ENCODE measurements around the gene HOXB13. TPM values are rescaled to one million over a fixed set of nuclear protein-coding genes. Genes with fewer than 3 reads are reported as not detected.

The HOXB13 gene
- total RNA-seq, 1 experiment from 2014 or later: not detected

- Histone ChIP-seq H3K56ac (ENCODE audit: insufficient read length, low read depth, low read length) (no peak overlapping the region), H3K27ac (ENCODE audit: insufficient read length, low read depth, low read length) (no peak overlapping the region), H3T11ph (ENCODE audit: low read length) (no peak overlapping the region), H3K4me1 (ENCODE audit: insufficient read depth, low read length) (no peaks in the 10 kb centered on the region), H3K23ac (ENCODE audit: insufficient read length, low read depth, low read length) (no peak overlapping the region), H3K79me2 (ENCODE audit: insufficient read depth, low read length) (no peaks in the 10 kb centered on the region), H2BK12ac (ENCODE audit: insufficient read length, low read depth, low read length) (no peak overlapping the region), H4K91ac (ENCODE audit: insufficient read length, low read depth, low read length) (no peak overlapping the region), H3K4me2 (ENCODE audit: insufficient read depth, insufficient read length, low read length) (no peak overlapping the region), H2BK20ac (ENCODE audit: low read depth, low read length, poor library complexity, severe bottlenecking) (no peak overlapping the region), H3K27me3 (ENCODE audit: insufficient read depth, low read length) (peaks cover 41% of the 10 kb centered on the region), H2AFZ (ENCODE audit: low read length) (no peak overlapping the region), H3K9me3 (ENCODE audit: control insufficient read depth, low read depth, low read length) (no peaks in the 10 kb centered on the region), H3K4ac (ENCODE audit: low read depth, low read length) (no peak overlapping the region), H3K14ac (ENCODE audit: insufficient read depth, low read length) (no peak overlapping the region), H2BK120ac (ENCODE audit: low read depth, low read length, poor library complexity, severe bottlenecking) (no peak overlapping the region), H4K20me1 (ENCODE audit: control insufficient read depth, insufficient read depth, insufficient read length) (no peaks in the 10 kb centered on the region), H2BK15ac (ENCODE audit: low read depth, low read length) (no peak overlapping the region), H2BK5ac (ENCODE audit: insufficient read length, low read length) (no peak overlapping the region), H4K5ac (ENCODE audit: insufficient read length, low read depth, low read length) (no peak overlapping the region), H3K9ac (ENCODE audit: extremely low read depth, insufficient read length, low read length) (no peak overlapping the region), H3K18ac (ENCODE audit: insufficient read length, low read depth, low read length) (no peak overlapping the region), H3K79me1 (ENCODE audit: insufficient read depth, low read depth, low read length, poor library complexity, severe bottlenecking) (no peaks in the 10 kb centered on the region), H4K8ac (replicated peaks; ENCODE audit: insufficient read length, low read depth, low read length) (no peak overlapping the region), H3K23me2 (ENCODE audit: insufficient read length, low read depth, low read length, poor library complexity, severe bottlenecking) (no peaks in the 10 kb centered on the region), H2AK5ac (ENCODE audit: insufficient read length, low read length) (no peak overlapping the region)
- Mint-ChIP-seq H3K4me3 (no peak overlapping the region), H3K36me3 (ENCODE audit: insufficient read depth in 1 of 3, low read depth in 3 of 3) (no peaks in the 10 kb centered on the region), H3K27me3 (ENCODE audit: low read depth) (peaks cover 99% of the 10 kb centered on the region), H3K4me1 (no peaks in the 10 kb centered on the region), H3K27ac (no peak overlapping the region), H3K9me3 (no peaks in the 10 kb centered on the region)
- TF ChIP-seq, protein P1, sequence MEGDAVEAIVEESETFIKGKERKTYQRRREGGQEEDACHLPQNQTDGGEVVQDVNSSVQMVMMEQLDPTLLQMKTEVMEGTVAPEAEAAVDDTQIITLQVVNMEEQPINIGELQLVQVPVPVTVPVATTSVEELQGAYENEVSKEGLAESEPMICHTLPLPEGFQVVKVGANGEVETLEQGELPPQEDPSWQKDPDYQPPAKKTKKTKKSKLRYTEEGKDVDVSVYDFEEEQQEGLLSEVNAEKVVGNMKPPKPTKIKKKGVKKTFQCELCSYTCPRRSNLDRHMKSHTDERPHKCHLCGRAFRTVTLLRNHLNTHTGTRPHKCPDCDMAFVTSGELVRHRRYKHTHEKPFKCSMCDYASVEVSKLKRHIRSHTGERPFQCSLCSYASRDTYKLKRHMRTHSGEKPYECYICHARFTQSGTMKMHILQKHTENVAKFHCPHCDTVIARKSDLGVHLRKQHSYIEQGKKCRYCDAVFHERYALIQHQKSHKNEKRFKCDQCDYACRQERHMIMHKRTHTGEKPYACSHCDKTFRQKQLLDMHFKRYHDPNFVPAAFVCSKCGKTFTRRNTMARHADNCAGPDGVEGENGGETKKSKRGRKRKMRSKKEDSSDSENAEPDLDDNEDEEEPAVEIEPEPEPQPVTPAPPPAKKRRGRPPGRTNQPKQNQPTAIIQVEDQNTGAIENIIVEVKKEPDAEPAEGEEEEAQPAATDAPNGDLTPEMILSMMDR (conservative IDR thresholded peaks at IDR 0.05): no peak
- no CpG with 5 or more reads among the region's 4 CpGs for WGBS (ENCODE audit: extremely low coverage, insufficient read length, low lambda C conversion rate)
- DNase-seq: no peak
These were observed 31.9 kb upstream of the HOXB13 start for GRCh38 chr17:48760411-48760810.
